ES-I3 (cell line): Measurements from ENCODE around the gene TMC6.

Experiments used
- H3K36me3 ChIP-seq: 2 replicates; pipeline ENCODE4 v1.6.1; 2013; ENCODE audit warnings: mild to moderate bottlenecking, low read length, control low read depth, moderate library complexity; ENCODE audit not compliant: insufficient read depth
- H3K4me1 ChIP-seq: 2 replicates; pipeline ENCODE4 v1.6.1; 2013; ENCODE audit warnings: mild to moderate bottlenecking, control low read depth, low read length; ENCODE audit not compliant: insufficient read depth
- H3K9ac ChIP-seq: 2 replicates; pipeline ENCODE4 v1.6.1; 2013; ENCODE audit warnings: low read depth, mild to moderate bottlenecking, low read length, moderate library complexity
- H3K9me3 ChIP-seq: 2 replicates; pipeline ENCODE4 v1.6.1; 2013; ENCODE audit warnings: mild to moderate bottlenecking, low read length, moderate library complexity; ENCODE audit not compliant: control insufficient read depth, insufficient read depth

Gene TMC6

GRCh38 chr17:78168242-78168902 is 39.8 kb upstream of the TMC6 start, which contains the start of gene SYNGR2:
SYNGR2 (plus strand) TSS chr17:78168581; CDS start chr17:78168617, 36 bp downstream.
- H3K9ac ChIP-seq = peak within 1 kb of the TSS; percentile 57; the same call in 1 of the 2 replicates
- peaks cover 13% of the 10 kb centered on the region; the same call in 1 of the 2 replicates for H3K4me1 ChIP-seq

DNA sequence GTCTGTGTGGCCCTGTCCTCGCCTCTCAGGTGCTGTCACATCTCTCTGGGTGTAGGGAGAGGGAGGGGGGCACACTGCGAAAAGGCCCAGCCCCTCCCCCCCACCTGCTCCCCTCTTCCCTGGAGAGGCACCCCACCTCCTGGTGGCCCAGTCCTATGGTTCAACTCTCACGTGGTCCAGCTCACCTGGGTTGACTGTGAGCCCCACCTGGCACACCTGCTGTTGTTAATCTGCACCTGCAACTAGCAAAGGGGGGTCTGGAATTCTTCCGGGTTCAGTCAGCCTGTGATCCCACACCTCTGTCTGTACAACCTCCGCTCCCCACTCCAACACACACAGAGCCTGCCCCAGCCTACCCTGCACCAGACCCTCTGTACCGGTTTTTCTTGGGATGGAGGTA is 37.9 kb upstream of the TMC6 start:
- Histone ChIP-seq H3K36me3 (no peaks in the 10 kb centered on the region), H3K9me3 (no peaks in the 10 kb centered on the region), H3K4me1 (no peaks in the 10 kb centered on the region; the same call in 1 of the 2 replicates), H3K9ac (no peak overlapping the region)

More at GRCh38 chr17:78168242-78168902, 39.8 kb upstream of the TMC6 start, which contains the start of gene SYNGR2:
- no peaks in the 10 kb centered on the region for H3K36me3 ChIP-seq
- no peaks in the 10 kb centered on the region for H3K9me3 ChIP-seq

DNA sequence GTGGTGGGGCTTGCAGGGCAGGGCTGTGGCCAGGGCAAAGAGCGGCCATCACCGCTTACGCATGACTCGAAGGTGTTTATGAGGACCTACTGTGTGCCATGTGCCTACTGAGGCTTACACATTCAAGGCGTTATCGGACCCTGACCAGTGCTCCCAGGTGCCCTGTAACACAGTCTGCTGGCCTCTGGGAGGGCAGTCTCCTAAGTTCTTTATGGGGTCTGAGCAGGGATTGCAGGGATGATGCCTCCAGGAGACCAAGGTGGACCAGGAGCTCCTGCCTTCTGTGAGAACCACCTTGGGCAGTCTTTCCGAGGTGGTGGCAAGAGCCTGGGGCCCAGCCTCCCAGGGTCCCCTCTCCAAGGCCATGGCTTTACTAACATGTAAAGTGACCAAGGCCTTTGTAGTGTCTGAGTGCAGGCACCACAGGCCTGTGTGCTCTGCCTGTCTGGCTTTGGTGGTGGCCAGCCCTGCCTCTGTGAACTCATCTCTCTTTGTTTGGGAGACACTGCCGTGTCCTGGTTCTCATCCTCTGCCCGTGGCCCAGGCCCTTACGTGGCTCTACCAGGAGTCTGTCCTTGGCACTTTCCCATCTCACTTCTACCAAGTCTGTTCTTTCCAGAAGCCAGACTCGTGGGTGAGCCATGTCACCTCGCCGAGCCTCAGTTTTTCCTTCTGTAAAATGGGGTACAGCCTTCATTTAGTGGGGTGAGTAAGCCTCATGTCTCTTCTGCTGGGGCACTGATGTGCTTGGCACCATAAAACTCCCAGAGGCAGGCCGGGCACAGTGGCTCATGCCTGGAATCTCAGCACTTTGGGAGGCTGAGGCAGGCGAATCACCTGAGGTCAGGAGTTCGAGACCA is 36.4 kb upstream of the TMC6 start:
- H3K9ac ChIP-seq = no peak overlapping the region
- no peaks in the 10 kb centered on the region; the same call in 1 of the 2 replicates for H3K4me1 ChIP-seq
- no peaks in the 10 kb centered on the region for H3K36me3 ChIP-seq
- no peaks in the 10 kb centered on the region for H3K9me3 ChIP-seq

- no peak overlapping the region for H3K9ac ChIP-seq
- no peaks in the 10 kb centered on the region; the same call in 1 of the 2 replicates for H3K4me1 ChIP-seq
These were observed 35.6 kb upstream of the TMC6 start for GRCh38 chr17:78163881-78164747.

DNA sequence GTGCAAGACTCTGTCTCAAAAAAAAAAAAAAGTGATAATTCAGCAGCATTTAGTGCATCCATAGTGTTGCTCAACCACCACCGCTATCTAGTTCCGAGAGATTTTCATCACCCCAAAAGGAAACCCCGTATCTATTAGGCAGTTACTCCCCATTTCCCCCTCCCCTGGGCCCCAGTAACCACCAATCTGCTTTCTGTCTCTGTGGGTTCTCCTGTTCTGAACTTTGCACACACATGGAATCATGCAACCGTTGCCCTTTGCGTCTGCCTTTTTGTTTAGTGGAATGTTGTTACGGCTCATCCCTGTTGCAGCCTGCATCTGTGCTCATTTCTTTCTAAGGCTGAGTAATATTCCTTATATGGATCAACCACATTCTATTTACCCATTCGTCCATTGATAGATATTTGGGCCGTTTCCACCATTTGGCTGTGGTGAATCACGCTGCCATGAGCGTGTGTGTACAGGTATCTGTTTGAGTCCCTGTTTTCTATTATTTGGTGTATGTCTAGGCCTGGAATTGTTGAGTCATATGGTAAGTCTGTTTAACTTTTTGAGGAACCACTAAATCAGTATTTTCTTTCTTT is 31.1 kb upstream of the TMC6 start:
- Histone ChIP-seq H3K9me3 (no peaks in the 10 kb centered on the region), H3K9ac (no peak overlapping the region), H3K4me1 (peaks cover 2% of the 10 kb centered on the region; the same call in 1 of the 2 replicates), H3K36me3 (no peaks in the 10 kb centered on the region)

More at GRCh38 chr17:78163881-78164747, 35.6 kb upstream of the TMC6 start:
- Histone ChIP-seq H3K36me3 (no peaks in the 10 kb centered on the region), H3K9me3 (no peaks in the 10 kb centered on the region)

GRCh38 chr17:78154903-78155811 is 26.6 kb upstream of the TMC6 start:
- Histone ChIP-seq H3K4me1 (peaks cover 13% of the 10 kb centered on the region; the same call in 1 of the 2 replicates), H3K36me3 (no peaks in the 10 kb centered on the region), H3K9me3 (no peaks in the 10 kb centered on the region), H3K9ac (no peak overlapping the region)

DNA sequence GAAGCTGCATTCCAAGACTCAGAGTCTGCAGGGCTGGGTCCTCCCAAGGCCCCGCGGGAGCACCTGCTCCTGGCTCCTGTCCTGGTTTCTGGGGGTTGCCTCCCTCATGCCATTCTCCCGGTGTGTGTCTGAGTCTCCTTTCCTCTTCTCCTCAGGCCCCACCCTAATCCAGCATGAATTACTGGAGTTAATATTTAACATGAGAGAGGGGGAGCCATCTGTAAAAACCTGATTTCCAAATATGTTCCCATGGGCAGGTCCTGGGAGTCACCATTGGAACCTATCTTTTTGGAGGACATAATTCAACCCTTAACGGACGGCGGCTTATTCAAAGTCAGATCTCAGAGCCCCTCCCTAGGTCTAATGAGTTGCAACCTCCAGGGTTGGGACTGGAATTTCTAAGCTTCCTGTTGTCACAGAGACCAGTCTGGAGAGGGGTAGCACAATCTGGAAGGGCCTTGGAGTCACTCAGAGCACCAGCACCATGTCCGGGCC is 23.0 kb upstream of the TMC6 start:
- Histone ChIP-seq H3K9me3 (no peaks in the 10 kb centered on the region), H3K4me1 (peaks cover 14% of the 10 kb centered on the region; the same call in 1 of the 2 replicates), H3K36me3 (no peaks in the 10 kb centered on the region), H3K9ac (no peak overlapping the region)

DNA sequence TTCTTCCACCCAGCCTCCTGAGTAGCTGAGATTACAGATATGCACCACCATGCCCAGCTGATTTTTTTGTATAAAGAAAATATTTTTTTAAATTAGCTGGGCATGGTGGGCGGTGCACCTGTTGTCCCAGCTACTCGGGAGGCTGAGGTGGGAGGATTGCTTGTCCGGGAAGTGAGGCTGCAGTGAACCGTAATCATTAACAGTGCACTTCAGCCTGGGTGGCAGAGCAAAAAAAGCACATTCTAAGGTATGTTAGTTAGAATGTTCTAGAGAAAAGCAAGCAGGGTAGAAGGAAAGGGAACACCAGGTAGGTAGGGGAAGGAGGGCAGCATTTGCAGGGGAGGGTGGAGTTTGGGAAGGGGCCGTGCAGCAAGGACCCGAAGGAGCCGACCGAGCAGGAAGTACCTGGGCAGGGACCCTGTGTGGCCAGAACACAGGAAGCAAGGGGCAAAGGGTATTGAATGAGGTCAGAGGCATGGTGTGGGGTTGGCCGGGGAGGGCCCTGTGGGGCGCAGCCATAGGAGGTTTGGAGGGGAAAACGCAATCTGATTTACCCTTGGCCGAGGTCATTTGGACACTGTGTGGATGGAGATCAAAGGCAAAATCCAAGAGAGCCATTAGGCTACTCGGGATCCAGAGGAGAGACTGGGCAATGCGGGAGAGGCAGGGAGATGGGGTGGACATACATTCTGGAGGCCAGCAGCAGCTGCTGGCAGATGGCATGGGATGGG is 19.9 kb upstream of the TMC6 start:
- Histone ChIP-seq H3K9me3 (no peaks in the 10 kb centered on the region), H3K4me1 (peaks cover 17% of the 10 kb centered on the region; the same call in 1 of the 2 replicates), H3K36me3 (no peaks in the 10 kb centered on the region), H3K9ac (no peak overlapping the region)

DNA sequence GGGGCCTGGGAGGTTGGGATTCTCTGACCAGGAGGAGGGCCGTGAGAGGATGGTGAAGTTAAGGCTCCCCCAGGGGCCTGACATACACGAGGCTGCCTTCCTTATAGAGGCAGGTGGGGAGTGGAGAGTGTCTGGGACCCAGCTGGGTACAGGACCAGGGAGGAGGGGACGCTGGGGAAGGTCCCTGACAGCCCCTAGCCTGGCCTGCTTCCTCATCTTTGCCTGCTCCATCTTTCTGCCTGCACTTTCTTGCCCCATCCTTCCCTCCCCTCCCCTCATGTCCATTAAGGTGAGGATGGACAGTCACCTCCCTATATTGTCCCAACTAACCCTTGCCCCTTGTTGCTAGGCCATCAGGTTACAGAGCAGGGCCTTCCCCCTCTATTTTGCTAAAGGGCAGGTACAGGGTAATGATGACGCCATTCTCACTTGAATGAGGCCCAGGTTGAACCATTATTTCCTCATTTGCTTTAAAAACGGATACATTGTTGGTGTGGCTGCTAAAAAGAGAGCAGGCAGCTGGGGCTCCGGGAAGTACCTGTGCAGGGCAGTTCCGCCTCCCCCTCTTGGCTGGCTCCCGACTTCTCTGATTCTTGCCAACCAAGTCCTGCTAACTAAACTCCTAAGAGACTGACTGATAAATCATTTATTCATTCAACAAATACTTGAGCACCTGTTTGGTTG is 18.9 kb upstream of the TMC6 start:
- no peaks in the 10 kb centered on the region for H3K9me3 ChIP-seq
- no peak overlapping the region for H3K9ac ChIP-seq
- no peaks in the 10 kb centered on the region for H3K36me3 ChIP-seq
- H3K4me1 ChIP-seq = peaks cover 18% of the 10 kb centered on the region; the same call in 1 of the 2 replicates

GRCh38 chr17:78146881-78147280 is 18.3 kb upstream of the TMC6 start:
- H3K4me1 ChIP-seq = peaks cover 22% of the 10 kb centered on the region; the same call in 1 of the 2 replicates
- no peaks in the 10 kb centered on the region for H3K9me3 ChIP-seq
- no peak overlapping the region for H3K9ac ChIP-seq
- no peaks in the 10 kb centered on the region for H3K36me3 ChIP-seq

DNA sequence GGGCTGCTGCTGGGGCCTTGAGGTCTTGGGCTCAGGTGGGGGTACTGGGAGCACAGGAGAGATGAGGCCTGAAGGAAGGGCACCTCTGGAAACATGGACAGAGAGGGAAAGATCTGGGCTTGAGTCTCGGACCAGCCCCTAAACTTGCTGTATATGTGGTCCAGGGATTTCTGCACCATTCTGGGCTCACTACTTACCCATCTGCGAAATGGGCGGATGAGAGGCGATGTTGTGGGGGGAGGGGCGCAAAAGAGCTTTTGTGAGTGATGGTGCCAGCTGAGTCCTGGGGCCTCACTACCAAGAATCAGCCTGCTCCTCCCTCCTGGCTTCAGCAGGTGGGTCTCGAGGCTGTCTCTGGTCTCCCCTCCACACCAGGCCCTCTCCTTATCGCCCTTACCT is 17.9 kb upstream of the TMC6 start:
- H3K4me1 ChIP-seq = peaks cover 22% of the 10 kb centered on the region; the same call in 1 of the 2 replicates
- no peaks in the 10 kb centered on the region for H3K9me3 ChIP-seq
- no peaks in the 10 kb centered on the region for H3K36me3 ChIP-seq
- H3K9ac ChIP-seq = no peak overlapping the region
